Activated CD8-positive, alpha-beta memory T cell treated with anti-CD3 and anti-CD28 coated beads for 24 hours (primary cell): Measurements from ENCODE around the gene CRYGS.
"Not testable (repeated sequence)": the region's sequence is repeated elsewhere in the genome, so short reads cannot be mapped to it uniquely, and the experiment has no call there.

Experiments
- DNase-seq: peaks from one replicate; pipeline ENCODE4 v3.0.0-alpha.2; 2020

CRYGS gene

GRCh38 chr3:186516646-186517045 lies 27.5 kb downstream of the CRYGS start:
- DNase-seq, result no peak

- no peak for DNase-seq
Measured at GRCh38 chr3:186515125-186515524, 29.1 kb downstream of the CRYGS start.

- DNase-seq, result no peak
Measured at GRCh38 chr3:186514296-186515002, 29.7 kb downstream of the CRYGS start.

- no peak for DNase-seq
Measured at GRCh38 chr3:186513386-186513785, 30.8 kb downstream of the CRYGS start.

- no peak for DNase-seq
Measured at GRCh38 chr3:186512570-186513302, 31.4 kb downstream of the CRYGS start.

- no peak for DNase-seq
Measured at GRCh38 chr3:186511702-186512101, 32.5 kb downstream of the CRYGS start.

GRCh38 chr3:186511245-186511644 lies 32.9 kb downstream of the CRYGS start:
- no peak for DNase-seq

- no peak for DNase-seq
Measured at GRCh38 chr3:186510374-186511079, 33.7 kb downstream of the CRYGS start.

GRCh38 chr3:186509423-186509822 lies 34.8 kb downstream of the CRYGS start:
- DNase-seq, result no peak

- DNase-seq, result no peak
Measured at GRCh38 chr3:186506857-186507256, 37.3 kb downstream of the CRYGS start.

GRCh38 chr3:186506191-186506739 lies 37.9 kb downstream of the CRYGS start:
- DNase-seq, result no peak

GRCh38 chr3:186502966-186503712 lies 41.0 kb downstream of the CRYGS start:
- no peak for DNase-seq

GRCh38 chr3:186502138-186502948 lies 41.8 kb downstream of the CRYGS start:
- DNase-seq, result no peak

GRCh38 chr3:186499949-186500348 lies 44.2 kb downstream of the CRYGS start:
- not testable (repeated sequence) for DNase-seq

GRCh38 chr3:186498022-186498421 lies 46.2 kb downstream of the CRYGS start:
- not testable (repeated sequence) for DNase-seq

- no peak for DNase-seq
Measured at GRCh38 chr3:186497608-186498007, 46.6 kb downstream of the CRYGS start.

GRCh38 chr3:186496635-186497034 lies 47.5 kb downstream of the CRYGS start:
- DNase-seq, result no peak

GRCh38 chr3:186496016-186496415 lies 48.2 kb downstream of the CRYGS start:
- no peak for DNase-seq

- DNase-seq, result no peak
Measured at GRCh38 chr3:186493525-186494255, 50.5 kb downstream of the CRYGS start.

GRCh38 chr3:186492385-186492984 lies 51.7 kb downstream of the CRYGS start:
- DNase-seq, result no peak

- no peak for DNase-seq
Measured at GRCh38 chr3:186489507-186489906, 54.7 kb downstream of the CRYGS start.
